MG63 (cell line): ENCODE data around the gene NDUFA6. TPM values are rescaled to one million over a fixed set of nuclear protein-coding genes. Genes with fewer than 3 reads are reported as not detected.

Experiments
- DNase-seq: peaks from one replicate; pipeline ENCODE4 v3.0.0-alpha.2; 2020
- H3K27me3 ChIP-seq: fragments of 250-450 bp; sonication (Bioruptor Pico); 2 replicates; pipeline ENCODE4 v1.5.1; 2020; ENCODE audit warnings: mild to moderate bottlenecking, moderate library complexity
- H3K36me3 ChIP-seq: fragments of 250-450 bp; sonication (Bioruptor Pico); 2 replicates; pipeline ENCODE4 v1.5.1; 2020; ENCODE audit warnings: mild to moderate bottlenecking, moderate library complexity
- H3K4me3 ChIP-seq: fragments of 250-450 bp; sonication (Bioruptor Pico); 2 replicates; pipeline ENCODE4 v1.5.1; 2020; ENCODE audit warnings: mild to moderate bottlenecking, moderate library complexity
- H3K9me3 ChIP-seq: fragments of 250-450 bp; sonication (Bioruptor Pico); 2 replicates; pipeline ENCODE4 v1.5.1; 2020; ENCODE audit warnings: mild to moderate bottlenecking, moderate library complexity
- total RNA-seq: library from RNA; depleted of rRNA; stranded (reverse); fragments of >200 nt; shearing (Covaris generic); gene quantifications from 2 replicates; pipeline ENCODE4 v1.2.3, GENCODE V29; 2014; ENCODE audit warnings: low replicate concordance; rRNA removed

The NDUFA6 gene
- total RNA-seq, 1 experiment from 2014 or later, result 91.3 TPM

- Histone ChIP-seq H3K27me3 (no peaks in the 10 kb centered on the region), H3K4me3 (no peak overlapping the region), H3K36me3 (no peaks in the 10 kb centered on the region; the same call in 1 of the 2 replicates), H3K9me3 (no peaks in the 10 kb centered on the region)
- no peak for DNase-seq
Observed at GRCh38 chr22:42066126-42066761, 24.3 kb downstream of the NDUFA6 start.

GRCh38 chr22:42065438-42066125, 25.0 kb downstream of the NDUFA6 start:
- no peak for DNase-seq
- Histone ChIP-seq H3K4me3 (no peak overlapping the region), H3K27me3 (no peaks in the 10 kb centered on the region)

GRCh38 chr22:42064629-42065028, 25.9 kb downstream of the NDUFA6 start:
- DNase-seq, result no peak
- no peak overlapping the region for H3K4me3 ChIP-seq
- H3K27me3 ChIP-seq, result no peaks in the 10 kb centered on the region
- peaks cover 5% of the 10 kb centered on the region for H3K36me3 ChIP-seq
- no peaks in the 10 kb centered on the region for H3K9me3 ChIP-seq

More at GRCh38 chr22:42065438-42066125, 25.0 kb downstream of the NDUFA6 start:
- peaks cover 3% of the 10 kb centered on the region; the same call in 1 of the 2 replicates for H3K36me3 ChIP-seq
- H3K9me3 ChIP-seq, result no peaks in the 10 kb centered on the region

- DNase-seq, result no peak
- no peaks in the 10 kb centered on the region for H3K9me3 ChIP-seq
- no peak overlapping the region for H3K4me3 ChIP-seq
- no peaks in the 10 kb centered on the region for H3K27me3 ChIP-seq
- peaks cover 5% of the 10 kb centered on the region for H3K36me3 ChIP-seq
Observed at GRCh38 chr22:42062506-42063170, 27.9 kb downstream of the NDUFA6 start.

GRCh38 chr22:42061041-42061440, 29.5 kb downstream of the NDUFA6 start:
- no peak for DNase-seq
- Histone ChIP-seq H3K4me3 (no peak overlapping the region), H3K9me3 (peaks cover 13% of the 10 kb centered on the region), H3K36me3 (peaks cover 5% of the 10 kb centered on the region), H3K27me3 (no peaks in the 10 kb centered on the region)

- H3K4me3 ChIP-seq, result no peak overlapping the region
- no peak for DNase-seq
- H3K36me3 ChIP-seq, result peaks cover 5% of the 10 kb centered on the region
- H3K9me3 ChIP-seq, result peaks cover 13% of the 10 kb centered on the region
- H3K27me3 ChIP-seq, result no peaks in the 10 kb centered on the region
Observed at GRCh38 chr22:42060489-42060888, 30.1 kb downstream of the NDUFA6 start.

- Histone ChIP-seq H3K27me3 (no peaks in the 10 kb centered on the region), H3K9me3 (peaks cover 13% of the 10 kb centered on the region), H3K4me3 (no peak overlapping the region), H3K36me3 (peaks cover 5% of the 10 kb centered on the region; the same call in 1 of the 2 replicates)
- no peak for DNase-seq
Observed at GRCh38 chr22:42056757-42057511, 33.6 kb downstream of the NDUFA6 start.

- no peaks in the 10 kb centered on the region for H3K27me3 ChIP-seq
- no peak overlapping the region for H3K4me3 ChIP-seq
- H3K36me3 ChIP-seq, result no peaks in the 10 kb centered on the region
- peaks cover 13% of the 10 kb centered on the region for H3K9me3 ChIP-seq
- no peak for DNase-seq
Observed at GRCh38 chr22:42052765-42053164, 37.8 kb downstream of the NDUFA6 start.

GRCh38 chr22:42050641-42051180, 39.9 kb downstream of the NDUFA6 start:
- DNase-seq, result no peak
- H3K36me3 ChIP-seq, result no peaks in the 10 kb centered on the region
- no peaks in the 10 kb centered on the region; the same call in 1 of the 2 replicates for H3K9me3 ChIP-seq

GRCh38 chr22:42041784-42042183, 48.8 kb downstream of the NDUFA6 start:
- Histone ChIP-seq H3K4me3 (no peak overlapping the region), H3K36me3 (no peaks in the 10 kb centered on the region), H3K27me3 (no peaks in the 10 kb centered on the region), H3K9me3 (peaks cover 8% of the 10 kb centered on the region)
- DNase-seq, result no peak

More at GRCh38 chr22:42050641-42051180, 39.9 kb downstream of the NDUFA6 start:
- Histone ChIP-seq H3K27me3 (no peaks in the 10 kb centered on the region), H3K4me3 (no peak overlapping the region)

GRCh38 chr22:42039271-42039670, 51.3 kb downstream of the NDUFA6 start:
- Histone ChIP-seq H3K27me3 (no peaks in the 10 kb centered on the region), H3K36me3 (no peaks in the 10 kb centered on the region), H3K9me3 (peaks cover 8% of the 10 kb centered on the region), H3K4me3 (no peak overlapping the region)
- no peak for DNase-seq

Other genes starting within 250 kb of the NDUFA6 start
- gene SHISA8, start 175.7 kb downstream of the NDUFA6 start, total RNA-seq, result not detected in 2 replicates
- gene TNFRSF13C, start 164.0 kb downstream of the NDUFA6 start, total RNA-seq, result not detected in 2 replicates
- 23.6 and 60.6 TPM in 2 replicates for gene CENPM, start 143.6 kb downstream of the NDUFA6 start, total RNA-seq
- 0.43 and 3.5 TPM in 2 replicates for gene SEPTIN3, start 121.3 kb downstream of the NDUFA6 start, total RNA-seq
- gene WBP2NL, start 92.0 kb downstream of the NDUFA6 start, total RNA-seq, result 20.9 TPM in 1 of 2 replicates, not detected in the other
- gene NAGA, start 20.0 kb downstream of the NDUFA6 start, total RNA-seq, result 16.9 and 25.2 TPM in 2 replicates
- 0.16 TPM in 1 of 2 replicates, not detected in the other for gene PHETA2, start 16.5 kb downstream of the NDUFA6 start, total RNA-seq
- gene SMDT1, start 11.1 kb downstream of the NDUFA6 start, total RNA-seq, result 31.8 and 64.7 TPM in 2 replicates
- gene CYP2D6, start 40.0 kb upstream of the NDUFA6 start, total RNA-seq, result 0.91 and 2.7 TPM in 2 replicates
- gene TCF20, start 179.9 kb upstream of the NDUFA6 start, total RNA-seq, result 9.6 and 13.0 TPM in 2 replicates